ENCODE measurements around the gene GNB5.
"Not testable (repeated sequence)": the region's sequence is repeated elsewhere in the genome, so short reads cannot be mapped to it uniquely, and the experiment has no call there.

GNB5 gene

DNA sequence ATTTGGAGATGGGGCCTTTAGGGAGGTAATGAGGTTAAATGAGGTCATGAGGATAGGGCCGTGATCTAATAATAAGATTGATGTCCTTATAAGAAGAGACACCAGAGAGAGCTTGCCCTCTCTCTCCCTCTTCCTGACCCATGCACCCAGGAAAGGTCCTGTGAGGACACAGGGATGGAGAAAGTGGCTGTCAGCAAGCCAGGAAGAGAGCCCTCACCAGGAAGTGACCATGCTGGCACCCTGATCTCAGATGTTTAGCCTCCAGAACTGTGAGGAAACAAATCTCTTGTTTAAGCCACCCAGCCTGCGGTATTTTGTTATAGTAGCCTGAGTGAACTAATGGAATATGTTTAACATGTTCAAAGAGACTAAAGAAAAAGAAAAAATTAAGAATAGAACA is 15.3 kb upstream of the GNB5 start:
- no peak for DNase-seq (ENCODE audit: low spot score)

DNA sequence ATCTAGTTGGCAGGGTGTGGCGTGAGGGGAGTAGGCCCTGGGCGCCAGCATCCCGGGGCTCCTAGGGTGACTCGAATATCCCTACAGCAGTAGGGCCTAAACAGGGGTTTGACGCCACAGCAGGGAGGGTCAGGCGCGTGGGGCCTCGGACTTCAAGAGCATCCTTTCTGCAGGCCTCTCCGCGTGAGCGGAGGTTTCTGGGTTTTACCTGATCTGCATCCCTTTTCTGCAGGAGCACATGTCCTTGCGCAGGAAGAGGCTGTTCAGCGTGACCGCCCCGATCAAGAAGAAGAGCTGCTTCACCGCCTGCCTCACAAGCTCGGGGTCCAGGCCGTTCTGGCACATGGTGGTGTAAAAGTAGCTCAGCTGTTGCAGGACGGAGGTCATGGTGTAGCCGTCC is 13.5 kb upstream of the GNB5 start:
- DNase-seq (ENCODE audit: low spot score), result no peak

DNA sequence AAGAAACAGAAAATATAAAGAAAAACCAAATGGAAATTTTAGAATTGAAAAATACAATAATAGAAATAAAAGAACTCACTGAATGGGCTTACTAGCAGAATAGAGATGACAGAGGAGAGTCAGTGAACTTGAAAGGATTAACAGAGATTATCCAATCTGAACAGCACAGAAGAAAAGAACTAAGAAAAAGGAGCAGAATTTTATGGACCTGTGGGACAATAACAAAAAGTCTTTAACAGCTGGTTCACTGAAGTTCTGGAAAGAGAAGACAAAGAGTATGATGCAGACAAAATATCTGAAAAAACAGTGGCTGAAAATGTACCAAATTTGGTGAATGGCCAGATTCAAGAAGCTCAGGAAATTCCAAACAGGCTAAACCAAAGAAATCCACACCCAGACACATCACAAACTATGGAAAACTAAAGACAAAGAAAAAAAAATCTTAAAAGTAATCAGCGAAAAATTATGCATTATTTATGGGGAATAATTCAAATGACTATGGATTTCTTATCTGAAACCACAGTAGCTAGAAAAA is 9.7 kb upstream of the GNB5 start:
- DNase-seq (ENCODE audit: low spot score), result no peak

DNA sequence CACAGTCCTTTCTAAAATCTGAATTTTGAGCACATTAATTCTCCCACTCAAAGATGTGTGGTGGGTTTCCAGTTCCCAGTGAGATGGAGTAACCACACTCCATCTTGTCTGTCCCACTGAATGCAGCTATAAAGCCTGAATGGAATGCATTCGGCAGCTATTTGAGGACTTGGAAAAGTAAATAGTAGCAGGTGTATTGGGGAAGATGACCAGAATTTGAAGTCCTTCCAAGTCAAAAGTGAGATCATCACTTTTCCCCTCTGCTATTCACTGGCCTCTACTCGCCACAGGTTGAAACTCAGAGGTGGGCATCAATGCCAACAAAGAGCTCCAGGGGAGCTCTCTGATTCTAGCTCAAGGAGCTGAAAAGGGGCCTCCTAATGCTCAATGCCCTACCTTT is 8.1 kb upstream of the GNB5 start:
- no peak for DNase-seq (ENCODE audit: low spot score)

DNA sequence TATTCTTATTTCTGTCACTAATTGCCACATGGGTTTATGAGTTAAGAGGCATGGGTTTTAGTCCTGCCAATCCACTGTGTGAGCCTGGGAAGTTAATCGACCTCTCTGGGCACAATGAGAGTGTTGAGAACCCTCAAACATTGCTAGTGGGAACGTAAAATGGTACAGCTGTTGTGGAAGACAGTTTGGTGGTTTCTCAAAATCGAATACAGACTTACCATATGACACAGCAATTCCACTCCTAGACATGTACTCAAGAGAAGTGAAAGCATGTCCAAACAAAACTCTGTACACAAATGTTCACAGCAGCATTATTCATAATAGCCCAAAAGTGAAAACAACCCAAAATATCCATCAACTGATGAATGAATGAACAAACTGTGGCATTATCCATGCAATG is 5.7 kb upstream of the GNB5 start:
- no peak for DNase-seq (ENCODE audit: low spot score)

DNA sequence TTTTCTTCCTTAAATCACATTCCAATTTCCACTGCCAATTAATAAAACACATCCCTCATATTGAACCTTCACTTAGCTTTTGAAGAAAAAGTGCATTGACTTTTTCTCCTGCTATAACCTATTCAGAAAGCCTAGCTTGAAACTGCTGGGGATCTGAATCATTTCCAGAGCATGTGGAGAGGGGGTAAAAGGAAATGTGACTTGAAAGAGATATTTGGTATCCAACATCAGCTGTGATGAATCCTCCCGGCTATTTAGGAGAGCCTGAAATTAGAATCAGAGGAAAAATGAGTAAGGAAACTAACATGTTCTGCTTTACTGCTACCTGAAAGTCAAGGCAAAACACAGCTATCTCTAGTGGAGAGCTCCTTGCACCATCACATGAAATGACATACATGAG is 2.6 kb upstream of the GNB5 start:
- no peak for DNase-seq (ENCODE audit: low spot score)

DNA sequence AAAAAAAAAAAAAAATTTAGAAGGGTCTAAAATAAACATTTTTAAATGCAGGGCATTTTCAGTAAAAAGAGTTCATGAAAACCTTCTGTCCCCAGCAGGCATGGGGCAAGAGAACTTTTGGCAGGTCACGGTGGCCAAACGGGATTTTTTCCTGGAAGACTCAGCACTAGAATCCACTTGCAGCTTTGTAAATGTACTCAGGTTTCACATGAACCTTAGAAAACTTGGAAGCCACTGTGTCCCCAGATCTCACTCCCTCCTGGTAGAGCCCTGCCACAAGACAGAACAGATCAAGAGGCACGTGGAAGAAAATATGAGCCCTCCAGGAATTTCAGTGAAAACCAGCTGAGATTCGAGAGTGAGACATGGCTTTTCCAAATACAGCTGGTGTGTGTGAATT is 2.1 kb upstream of the GNB5 start:
- DNase-seq (ENCODE audit: low spot score), result no peak

DNA sequence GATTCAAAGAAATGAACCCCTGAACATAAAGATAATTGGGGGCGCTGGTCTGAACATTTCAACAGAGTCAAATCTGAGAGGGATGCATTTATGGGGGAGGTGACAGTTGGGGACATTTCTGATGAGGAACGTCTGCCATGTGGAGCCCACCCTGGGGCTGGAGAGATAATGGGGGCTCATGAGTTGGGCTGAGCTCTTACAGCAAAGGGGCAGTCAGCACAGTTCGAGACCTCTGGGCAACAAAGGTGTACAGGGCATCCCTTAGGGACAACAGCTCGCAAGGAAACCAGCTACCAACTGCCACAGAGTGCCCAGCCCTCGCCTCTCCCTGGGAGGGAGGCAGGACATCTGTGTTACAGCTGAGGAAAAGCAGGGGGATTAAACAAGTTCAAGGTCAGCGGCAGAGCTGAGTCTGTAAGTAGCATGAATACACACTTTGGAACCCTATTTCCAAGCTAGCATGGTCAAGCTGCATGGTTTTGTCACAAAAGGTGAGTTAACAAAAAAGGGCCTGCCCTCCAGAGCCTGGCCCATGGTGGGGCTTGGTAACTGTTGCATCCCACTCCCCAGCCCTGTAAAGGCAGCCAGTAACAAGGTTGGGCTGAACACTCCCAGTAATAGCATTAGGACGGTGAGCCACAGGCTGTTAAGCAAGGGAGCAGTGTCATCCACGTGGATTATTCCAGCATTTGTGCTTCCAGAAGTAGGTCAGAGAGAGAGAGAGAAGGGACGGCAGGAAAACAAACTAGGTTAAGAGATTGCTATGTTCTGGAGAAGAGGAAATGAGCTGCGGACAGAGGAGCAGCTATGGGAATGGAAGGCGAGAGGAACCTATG is 4.3 kb downstream of the GNB5 start:
- DNase-seq (ENCODE audit: low spot score), result no peak

DNA sequence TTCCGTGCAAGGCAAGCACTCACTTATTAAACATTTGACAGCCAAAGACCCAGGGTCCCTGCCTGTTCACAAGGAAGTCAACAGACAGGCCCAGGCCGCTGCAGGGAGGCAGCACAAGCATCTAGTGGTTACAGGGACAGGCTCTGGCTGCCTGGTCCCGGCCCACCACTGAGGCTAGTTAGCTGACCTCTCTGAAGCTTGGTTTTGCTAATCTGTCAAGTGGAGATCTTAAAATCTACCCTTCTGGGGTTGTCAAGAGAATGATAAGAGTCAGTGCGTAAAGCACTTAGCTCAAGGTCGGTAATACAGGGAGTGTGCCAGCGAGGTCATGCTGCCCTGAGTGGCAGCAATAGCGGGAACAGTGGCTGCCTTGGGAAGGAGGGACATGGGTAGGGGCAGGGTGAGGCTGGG is 6.0 kb downstream of the GNB5 start:
- DNase-seq (ENCODE audit: low spot score), result no peak

DNA sequence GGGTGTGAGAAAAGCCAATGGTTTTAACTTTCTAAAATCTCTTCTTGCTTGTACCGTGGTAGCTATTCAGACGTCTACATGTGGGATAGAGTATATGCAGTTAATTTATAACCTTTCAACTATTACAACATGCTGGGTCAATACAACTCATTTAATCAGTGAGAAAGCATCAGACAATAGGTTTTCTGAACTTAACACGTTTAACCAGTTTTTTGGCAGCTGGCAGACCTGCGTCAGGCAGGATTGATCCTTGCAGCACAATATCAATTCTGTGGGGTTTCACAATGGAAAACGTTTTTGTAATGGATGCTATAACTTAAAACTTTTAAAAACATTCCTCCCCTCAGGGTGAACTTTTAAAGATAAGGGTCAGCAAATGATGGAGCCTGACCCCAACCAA is 6.5 kb downstream of the GNB5 start:
- no peak for DNase-seq (ENCODE audit: low spot score)

DNA sequence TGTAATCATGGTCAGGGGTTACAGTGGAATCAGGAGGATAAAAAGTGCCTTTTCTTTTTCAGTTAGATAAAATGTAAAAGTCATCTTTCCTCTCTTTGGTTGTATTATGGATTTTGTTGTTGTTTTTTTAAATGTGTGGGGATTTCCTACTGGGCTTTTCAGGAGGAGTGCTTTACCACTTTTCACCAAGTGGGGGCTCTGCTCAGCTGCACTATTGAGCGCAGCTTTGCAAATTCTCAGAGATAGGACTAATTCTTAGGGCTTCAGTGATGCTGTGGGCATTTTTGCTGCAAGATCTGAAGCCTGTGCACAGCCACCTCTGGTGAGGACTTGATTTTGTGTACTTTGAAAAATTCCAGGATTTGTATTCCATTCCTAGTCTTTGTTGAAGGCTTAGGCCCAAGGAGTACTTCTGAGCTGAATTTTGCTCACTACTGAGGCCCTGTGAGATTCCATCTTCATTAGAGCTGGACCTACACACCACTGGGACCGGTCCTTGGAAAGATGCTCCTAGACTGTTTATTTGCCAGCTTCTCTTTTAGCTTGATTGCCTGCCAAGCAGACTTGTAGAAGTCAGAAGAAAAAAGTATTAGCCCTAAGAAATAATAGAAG is 7.5 kb downstream of the GNB5 start:
- DNase-seq (ENCODE audit: low spot score), result peak; percentile 4

DNA sequence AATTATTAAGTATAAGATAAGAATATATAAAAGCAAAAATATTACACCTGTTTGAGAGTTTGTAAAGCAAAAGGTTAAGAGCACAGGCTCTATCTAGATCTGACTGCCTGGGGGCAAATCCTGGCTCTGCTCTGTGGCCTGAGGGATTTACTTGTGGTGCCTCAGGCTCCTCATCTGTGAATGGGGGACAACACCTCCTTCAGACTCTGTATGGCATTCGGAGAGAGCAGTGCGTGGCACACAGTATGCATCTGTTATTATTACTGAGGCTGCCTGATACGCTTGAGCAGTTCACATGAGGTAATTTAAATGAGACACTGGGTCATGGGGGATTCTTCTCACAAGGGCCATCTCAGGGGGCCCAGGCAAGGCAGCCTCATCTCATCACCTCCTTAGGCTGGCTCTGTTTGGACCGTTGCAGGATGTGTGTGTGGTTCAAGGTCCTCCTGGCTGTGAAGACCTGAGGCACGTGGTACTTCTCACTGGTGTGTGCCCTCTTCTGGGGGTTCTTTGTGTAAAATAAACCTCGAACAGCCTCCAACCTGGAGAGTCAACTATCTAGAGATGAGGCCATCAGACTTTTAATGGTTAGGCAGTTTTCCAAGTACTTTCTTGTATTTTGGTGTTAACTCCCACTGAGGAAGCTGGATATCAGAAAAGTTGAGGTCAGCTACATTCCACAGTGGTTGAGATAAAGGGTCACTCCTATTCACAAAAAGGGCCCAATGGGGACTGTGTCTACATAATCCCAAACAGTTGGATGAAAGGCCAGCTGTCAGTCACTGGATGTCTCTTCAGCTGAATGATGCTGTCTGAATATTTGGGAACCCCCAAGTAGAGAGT is 9.0 kb downstream of the GNB5 start:
- DNase-seq (ENCODE audit: low spot score), result no peak

DNA sequence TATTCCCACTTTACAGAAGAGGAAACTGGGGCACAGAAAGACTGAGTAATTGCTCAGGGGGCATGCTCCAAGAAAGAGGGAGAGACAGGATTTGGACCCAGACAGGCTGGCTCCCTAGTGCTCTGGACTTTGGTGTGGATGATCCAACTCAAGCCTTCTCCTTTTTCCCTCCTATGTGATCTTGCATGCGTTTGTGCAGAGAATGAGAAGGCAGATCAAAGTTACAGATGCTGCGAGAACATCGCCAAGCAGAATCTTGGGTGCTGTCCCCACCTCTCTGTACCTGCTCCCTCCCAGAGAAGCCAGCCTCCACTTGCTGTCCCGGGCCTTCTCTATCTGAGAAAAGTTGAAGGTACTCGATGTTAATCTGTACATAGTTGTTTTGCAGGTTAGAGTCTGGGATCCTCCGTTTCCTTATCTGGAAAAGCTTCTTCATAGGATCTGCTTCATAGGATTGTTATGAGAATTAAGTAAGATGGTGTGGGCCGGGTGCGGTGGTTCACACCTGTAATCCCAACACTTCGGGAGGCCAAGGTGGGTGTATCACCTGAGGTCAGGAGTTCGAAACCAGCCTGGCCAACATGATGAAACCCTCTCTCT is 10.2 kb downstream of the GNB5 start:
- DNase-seq (ENCODE audit: low spot score), result no peak

DNA sequence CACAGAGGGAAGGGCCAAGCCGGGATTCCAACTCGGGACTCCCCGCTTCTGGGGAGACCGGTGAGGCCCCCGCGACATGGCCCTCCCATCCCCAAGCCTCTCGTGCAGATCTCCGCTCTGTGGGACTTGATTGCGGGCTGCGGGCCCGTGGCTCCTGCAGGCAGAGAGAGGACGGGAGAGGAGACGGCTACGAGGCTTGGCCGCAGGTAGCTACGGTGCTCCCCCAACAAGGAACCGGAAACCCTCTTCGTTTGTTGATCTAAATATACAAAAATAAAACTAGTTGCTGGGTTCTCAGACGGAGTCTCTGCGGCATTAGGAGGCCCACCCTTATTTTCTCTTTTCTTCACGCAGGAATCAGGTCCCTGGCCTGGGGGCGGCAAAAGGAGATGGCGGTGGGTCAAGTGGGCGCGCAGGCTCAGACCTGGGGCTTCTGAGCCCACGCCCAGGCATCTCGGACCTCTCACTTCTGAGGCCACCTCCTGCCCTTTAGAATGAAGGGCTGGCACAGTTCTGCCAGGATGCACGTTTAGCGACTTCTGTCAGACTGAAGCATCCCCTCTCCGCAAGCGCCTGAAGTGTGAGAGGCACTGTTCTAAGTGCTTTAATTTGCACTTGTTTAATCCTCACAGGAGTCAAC is 10.9 kb downstream of the GNB5 start:
- DNase-seq (ENCODE audit: low spot score), result no peak

DNA sequence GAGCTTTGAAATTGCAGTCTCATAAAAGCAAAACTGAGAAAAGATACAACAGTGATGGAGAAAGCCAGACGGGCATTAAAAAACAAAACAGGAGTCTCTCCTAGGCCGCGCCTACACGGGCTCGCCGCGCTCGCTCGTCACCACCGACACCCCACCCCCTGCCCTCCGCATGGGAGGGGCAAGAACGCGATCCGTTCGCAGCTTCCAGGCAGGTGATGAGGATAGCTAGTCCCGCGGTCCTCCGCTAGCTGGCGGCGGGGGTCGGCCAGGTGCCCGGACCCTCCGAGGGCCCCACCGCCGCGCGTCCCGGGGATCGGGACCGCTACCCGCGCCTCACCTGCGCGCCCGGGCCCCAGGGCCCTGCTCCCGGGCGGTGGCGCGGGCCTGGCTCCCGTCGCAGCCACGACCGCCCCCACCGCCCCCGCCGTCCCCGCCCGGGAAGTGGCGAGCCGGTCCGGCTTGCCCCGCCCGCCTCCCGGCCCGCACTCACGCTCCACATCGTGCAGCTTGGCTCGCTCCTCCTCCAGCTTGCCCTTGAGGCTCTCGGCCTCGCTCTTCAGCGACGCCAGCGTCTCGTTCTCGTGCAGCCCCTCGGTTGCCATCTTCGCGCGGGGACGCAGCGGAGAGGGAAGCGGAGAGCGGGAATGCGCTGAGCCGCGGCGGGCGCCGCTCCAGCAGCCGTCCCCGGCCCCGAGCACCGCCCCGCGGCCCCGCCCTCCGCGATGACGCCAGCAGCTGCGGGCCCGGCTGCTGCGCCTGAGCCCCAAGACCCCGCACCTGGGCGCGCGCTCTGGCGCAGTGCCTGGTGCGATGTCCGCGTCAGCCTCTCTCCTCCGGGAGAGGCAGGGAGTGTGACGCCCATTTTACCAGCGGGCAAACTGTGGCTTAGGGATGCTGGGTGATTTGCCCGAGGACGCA is 11.7 kb downstream of the GNB5 start:
- no peak for DNase-seq (ENCODE audit: low spot score)

DNA sequence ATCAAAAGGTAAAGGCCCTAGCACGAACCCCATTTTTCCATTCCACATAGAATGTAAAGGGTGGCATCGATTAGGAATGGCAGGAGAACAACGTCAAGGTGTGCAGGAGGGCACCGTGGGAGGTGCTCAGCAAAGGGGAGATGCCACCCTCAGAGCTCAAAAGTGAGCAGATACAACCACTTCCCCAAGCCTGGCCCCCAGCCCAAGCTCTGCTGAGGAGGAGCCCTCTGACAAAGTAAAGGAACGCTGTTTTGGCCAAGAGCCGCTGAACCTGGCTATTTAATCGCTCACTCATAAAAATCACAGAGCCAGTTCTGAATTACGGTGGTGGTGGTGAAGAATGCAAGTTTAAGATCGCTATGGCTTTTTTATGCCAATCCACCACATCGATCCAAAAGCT is 12.4 kb downstream of the GNB5 start:
- DNase-seq (ENCODE audit: low spot score), result no peak

DNA sequence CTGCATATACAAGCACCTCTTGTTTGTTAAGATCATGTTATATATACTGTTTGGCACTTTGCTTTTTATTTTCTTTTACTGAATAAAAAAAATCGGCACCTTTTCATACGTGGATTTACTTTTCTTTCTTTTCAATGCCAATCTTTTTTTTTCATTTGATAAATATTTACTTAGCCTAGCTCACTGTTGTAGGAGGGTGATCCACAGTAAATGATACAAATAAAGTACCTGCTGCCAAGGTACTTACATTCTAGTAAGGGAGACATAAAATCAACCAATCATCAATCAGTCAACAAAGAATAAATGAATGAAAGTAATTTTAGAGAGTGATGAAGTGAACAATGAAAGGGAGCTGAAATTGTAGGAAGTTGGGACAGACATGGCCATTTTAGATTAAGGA is 18.3 kb downstream of the GNB5 start:
- DNase-seq (ENCODE audit: low spot score), result no peak

DNA sequence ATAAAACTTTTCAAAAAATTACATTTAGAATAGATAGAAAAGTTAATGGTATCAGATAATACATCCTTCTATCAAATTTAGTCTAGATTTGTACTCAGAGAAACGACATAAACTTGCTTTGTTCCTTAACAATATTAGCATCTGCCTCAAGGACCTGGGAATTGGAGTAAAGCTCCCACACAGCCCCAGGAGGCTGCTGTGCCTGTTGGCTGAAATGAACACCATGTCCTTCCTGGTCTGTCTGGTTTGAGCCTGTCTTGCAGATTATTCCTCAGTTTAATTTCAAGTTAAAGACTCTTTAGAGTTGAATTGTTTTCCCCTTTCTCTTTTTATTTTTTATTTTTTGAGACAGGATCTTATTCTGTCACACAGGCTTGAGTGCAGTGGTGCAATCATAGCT is 19.4 kb downstream of the GNB5 start:
- no peak for DNase-seq (ENCODE audit: low spot score)

DNA sequence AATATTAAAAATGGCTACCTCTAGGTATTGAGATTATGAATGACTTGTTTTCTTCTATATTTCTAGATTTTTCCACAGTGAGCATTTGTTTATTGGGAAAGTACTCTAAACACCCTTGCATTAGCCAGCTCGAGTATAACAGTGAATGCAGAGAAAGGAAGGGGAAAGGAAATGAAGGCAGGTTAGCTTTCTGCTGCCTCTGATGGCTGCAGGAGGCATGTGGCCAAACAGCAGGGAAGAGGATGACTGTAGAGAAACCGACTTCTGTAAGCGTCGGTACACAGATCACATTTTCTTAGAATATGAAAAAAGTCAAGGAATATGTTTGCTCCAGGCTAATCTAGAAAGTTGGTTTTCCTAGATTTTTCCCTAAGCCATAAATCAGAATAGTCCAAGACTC is 19.8 kb downstream of the GNB5 start:
- no peak for DNase-seq (ENCODE audit: low spot score)

DNA sequence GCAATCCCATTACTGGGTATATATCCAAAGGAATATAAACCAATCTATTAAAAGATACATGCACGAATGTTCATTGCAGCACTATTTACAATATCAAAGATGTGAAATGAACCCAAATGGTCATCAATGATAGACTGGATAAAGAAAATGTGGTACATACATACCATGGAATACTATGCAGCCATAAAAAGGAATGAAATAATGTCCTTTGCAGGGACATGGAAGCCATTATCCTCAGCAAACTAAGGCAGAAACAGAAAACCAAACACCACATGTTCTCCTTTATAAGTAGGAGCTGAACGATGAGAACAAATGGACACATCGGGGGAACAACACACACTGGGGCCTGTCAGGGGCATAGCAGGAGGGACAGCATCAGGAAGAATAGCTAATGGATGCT is 21.0 kb downstream of the GNB5 start:
- not testable (repeated sequence) for DNase-seq (ENCODE audit: low spot score)
